ENCODE data around the gene SLC35G6.

The SLC35G6 gene

GRCh38 chr17:7513850-7514419 is 32.7 kb downstream of the SLC35G6 start:
- no peaks in the 10 kb centered on the region for H3K27me3 Mint-ChIP-seq
- H3K4me3 Mint-ChIP-seq, result no peak overlapping the region

GRCh38 chr17:7515911-7516610 is 34.8 kb downstream of the SLC35G6 start:
- Mint-ChIP-seq H3K27ac (no peak overlapping the region), H3K4me3 (no peak overlapping the region), H3K27me3 (no peaks in the 10 kb centered on the region), H3K4me1 (no peaks in the 10 kb centered on the region), H3K36me3 (peaks cover 18% of the 10 kb centered on the region), H3K9me3 (no peaks in the 10 kb centered on the region)
- no peak for ATAC-seq (ENCODE audit: low read depth)
- no peak for DNase-seq (ENCODE audit: low spot score in 2 of 2)

More at GRCh38 chr17:7513850-7514419, 32.7 kb downstream of the SLC35G6 start:
- DNase-seq (ENCODE audit: low spot score in 2 of 2) (no peak), ATAC-seq (ENCODE audit: low read depth) (no peak)
- Mint-ChIP-seq H3K36me3 (peaks cover 30% of the 10 kb centered on the region), H3K4me1 (no peaks in the 10 kb centered on the region), H3K27ac (peak overlapping the region; percentile 64), H3K9me3 (no peaks in the 10 kb centered on the region)

- Mint-ChIP-seq H3K36me3 (no peaks in the 10 kb centered on the region), H3K27ac (no peak overlapping the region)
- ATAC-seq (ENCODE audit: low read depth), result peak; percentile 73
Observed at GRCh38 chr17:7523033-7523432, 41.8 kb downstream of the SLC35G6 start.

DNA sequence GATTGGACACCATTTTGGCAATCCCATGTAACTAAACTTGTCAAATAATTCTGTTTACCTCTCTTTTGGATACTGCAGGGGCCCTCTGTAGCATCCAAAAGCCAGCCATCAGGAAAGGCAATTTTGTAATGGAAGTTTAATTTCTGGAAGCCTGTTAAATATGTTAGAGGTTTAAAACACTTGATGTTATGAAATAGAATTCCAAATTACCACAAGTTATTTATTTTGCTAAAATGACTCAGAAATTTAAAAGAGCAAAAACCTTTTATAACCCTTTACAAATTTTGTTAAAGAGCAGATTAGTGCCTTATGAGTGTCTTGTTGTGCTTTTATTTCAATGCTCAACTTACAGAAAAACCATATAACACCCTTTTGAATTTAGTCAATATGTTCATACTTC is 47.6 kb downstream of the SLC35G6 start:
- no peak overlapping the region for H3K4me3 Mint-ChIP-seq
- H3K9me3 Mint-ChIP-seq, result peaks cover 6% of the 10 kb centered on the region
- no peak overlapping the region for H3K27ac Mint-ChIP-seq
- DNase-seq (ENCODE audit: low spot score in 2 of 2) (no peak), ATAC-seq (ENCODE audit: low read depth) (no peak)
- no peaks in the 10 kb centered on the region for H3K4me1 Mint-ChIP-seq
- H3K27me3 Mint-ChIP-seq, result no peaks in the 10 kb centered on the region
- peaks cover 3% of the 10 kb centered on the region for H3K36me3 Mint-ChIP-seq

More at GRCh38 chr17:7523033-7523432, 41.8 kb downstream of the SLC35G6 start:
- no peaks in the 10 kb centered on the region for H3K9me3 Mint-ChIP-seq
- no peaks in the 10 kb centered on the region for H3K27me3 Mint-ChIP-seq
- peaks cover 3% of the 10 kb centered on the region for H3K4me1 Mint-ChIP-seq
- DNase-seq (ENCODE audit: low spot score in 2 of 2), result peak; percentile 30 to 40
- H3K4me3 Mint-ChIP-seq, result no peak overlapping the region

GRCh38 chr17:7530023-7530900 is 49.0 kb downstream of the SLC35G6 start:
- Mint-ChIP-seq H3K4me1 (no peaks in the 10 kb centered on the region), H3K27me3 (no peaks in the 10 kb centered on the region), H3K9me3 (peaks cover 6% of the 10 kb centered on the region), H3K4me3 (peak overlapping the region; percentile 46), H3K27ac (no peak overlapping the region), H3K36me3 (peaks cover 3% of the 10 kb centered on the region)
- ATAC-seq (ENCODE audit: low read depth) (no peak), DNase-seq (ENCODE audit: low spot score in 2 of 2) (no peak)

Data from memory B cell (primary cell).